GM18867 (cell line): ENCODE results near the gene PAX2.

Experiments
- ATAC-seq: cut with Tn5 transposase; IDR thresholded peaks from one replicate; pipeline ENCODE4 v1.9.1; 2021; ENCODE audit warnings: mild to moderate bottlenecking, moderate library complexity; ENCODE audit not compliant: unreplicated experiment

The PAX2 gene

DNA sequence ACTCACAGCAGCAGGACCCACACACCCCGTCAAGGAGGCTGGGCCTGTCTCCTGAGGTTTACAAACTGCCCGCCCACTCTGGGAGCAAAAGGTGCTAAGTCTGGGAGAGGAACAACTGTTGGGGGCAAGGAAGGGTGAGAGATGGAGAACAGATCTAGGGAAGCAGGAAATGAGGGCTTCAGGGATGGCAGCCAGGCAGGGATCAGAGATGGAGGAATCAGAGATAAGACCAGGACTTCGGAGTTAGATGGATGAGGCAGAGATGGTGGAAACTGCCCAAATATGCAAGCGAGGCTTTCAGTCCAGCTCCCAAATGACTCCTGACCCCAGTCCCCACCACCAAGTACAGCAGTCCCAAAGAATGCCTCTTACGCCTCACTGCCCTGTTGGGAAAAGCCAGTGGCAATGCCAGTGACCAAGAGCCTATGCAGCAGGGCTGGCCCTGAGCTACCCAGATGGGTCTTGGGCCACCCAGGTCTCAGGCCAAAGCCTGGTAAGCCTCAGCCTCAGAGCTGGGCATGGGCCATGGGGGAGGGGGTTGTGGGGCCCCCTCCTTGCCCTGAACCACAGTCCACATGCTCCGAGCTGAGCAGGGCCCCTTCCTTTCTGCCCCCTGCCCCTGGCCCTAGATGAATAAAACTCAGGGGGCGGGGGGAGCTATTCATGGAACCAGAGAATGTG, 127.9 kb downstream of the PAX2 start:
- no peak for ATAC-seq

DNA sequence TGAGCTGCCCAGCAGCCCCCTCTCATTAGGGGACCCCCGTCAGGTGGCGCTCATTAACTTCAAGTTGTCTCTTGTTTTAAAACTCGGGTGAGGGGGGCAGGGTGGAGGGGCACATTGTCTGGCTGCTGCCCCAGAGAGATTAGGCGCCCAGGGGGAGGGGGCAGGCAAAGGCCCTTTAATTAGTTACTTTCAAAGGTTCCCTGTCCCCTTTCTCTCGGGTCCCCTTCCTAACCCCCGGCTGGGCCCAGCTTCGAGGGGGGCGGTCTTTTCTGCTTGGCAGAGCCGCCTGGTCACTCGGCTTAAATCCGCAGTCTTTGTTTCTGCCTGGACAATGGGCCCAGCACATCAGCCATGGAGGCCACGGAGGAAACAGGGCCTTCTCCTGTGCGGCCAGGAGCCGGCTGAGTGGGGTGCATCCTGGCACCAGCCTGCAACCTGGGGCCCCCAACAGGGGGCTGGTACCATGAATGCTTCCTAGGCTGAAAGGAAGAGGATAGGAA, 128.5 kb downstream of the PAX2 start:
- no peak for ATAC-seq

DNA sequence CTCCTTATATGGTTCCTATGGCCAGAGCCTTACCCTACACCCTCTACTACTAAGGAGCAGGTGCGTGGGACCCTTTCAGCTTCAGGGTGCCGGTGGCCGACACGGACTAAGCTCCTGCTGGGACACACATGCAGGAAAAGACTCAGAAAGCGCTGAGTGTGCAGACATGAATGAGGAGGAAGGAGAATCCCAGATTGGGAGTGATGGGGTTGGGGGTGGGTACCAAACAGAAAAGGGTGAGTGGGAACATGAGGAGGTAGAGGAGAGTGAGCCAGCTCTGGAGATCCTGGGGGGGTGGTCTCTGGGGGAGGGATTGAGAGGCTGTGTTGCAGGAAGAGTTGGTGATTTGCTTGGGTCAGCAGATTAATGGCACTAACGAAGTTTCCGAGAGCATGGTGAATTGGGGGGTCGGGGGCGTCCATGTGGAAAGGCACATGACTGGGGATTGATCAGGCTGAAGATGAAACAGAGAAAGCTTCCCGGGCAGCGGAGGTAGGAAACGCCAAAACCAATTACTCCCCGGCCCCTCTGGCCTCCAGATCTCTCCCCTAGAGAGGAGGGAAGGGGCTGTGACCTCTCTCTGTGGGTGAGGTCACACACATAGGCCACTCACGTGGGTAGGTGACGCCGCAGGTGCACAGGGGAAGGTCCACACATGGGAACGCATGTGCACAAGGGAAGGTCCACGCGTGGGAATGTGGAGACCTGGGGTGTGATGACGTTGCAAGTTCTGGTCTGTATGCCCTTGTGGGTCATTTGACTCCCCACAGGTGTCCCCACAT, 129.5 kb downstream of the PAX2 start:
- no peak for ATAC-seq

DNA sequence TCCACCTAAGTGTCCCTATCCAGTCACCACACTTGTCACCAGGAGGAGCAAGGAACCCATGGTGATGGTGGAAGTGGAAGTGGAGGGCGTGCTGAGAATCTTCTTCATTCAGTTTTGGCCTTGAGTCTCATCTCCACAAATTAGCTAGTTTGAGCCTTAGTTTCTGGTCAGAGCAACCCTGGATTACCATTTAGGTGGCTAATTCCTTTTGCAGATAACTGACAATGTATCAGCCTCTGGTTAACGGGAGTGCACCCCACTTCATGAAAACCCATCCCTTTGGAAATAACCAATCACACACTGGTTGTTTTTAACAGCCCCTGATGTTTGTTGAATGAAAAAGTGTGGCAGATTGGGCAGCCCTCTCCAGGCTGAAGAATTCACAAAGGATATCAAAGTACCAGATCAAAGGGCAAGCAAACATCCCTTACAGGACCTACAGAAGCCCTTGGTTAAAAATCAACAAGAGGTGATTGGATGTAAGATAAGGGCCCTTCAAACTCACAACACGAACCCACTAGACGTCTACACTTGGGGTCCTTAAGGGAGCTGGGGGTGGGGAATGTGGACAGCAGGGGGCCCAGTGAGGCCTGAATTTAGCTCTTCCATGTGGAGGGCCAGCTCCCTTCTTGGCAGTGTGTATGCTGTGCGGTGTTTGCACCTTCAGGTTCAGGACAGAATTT, 130.2 kb downstream of the PAX2 start:
- ATAC-seq: no peak

DNA sequence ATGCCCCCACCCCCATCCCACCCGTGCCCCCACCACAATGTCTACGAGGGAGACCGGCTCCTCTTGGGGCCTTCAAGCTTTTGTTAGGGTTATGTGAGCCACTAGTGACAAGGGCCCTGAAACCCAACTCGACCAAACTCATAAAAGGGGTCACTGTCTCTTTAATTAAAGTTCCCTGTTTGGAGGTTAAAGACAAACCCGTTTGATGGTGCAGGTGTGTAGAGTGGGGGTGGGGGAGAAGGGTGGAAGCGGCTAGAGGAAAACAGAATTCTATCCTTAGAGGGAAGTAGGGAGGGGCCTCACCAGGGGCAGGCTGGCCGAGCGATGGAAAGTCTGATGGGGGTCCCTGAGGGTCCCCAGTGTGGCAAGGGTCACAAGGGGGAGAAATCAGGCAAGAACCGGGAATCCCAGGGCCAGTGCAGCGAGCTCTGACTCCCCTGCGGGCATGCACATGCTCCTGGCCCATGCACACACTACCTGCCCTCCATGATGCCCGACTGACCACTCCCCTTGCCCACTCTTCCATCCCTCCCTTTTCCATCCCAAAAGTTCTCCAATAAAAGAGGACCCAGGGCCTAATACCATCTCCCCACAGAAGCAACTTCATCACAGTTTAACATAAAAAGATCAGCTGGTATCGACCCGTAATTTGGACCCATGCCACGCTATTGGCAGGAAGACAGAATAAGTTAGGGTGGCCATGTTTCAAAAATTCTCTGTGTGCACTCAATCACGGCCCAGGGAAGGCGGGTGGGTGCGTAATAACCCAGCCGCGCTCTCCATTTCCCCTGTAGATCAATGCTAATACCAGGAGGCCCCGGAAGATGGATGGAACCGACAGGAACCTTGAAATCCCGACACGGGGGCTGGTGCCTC, 131.4 kb downstream of the PAX2 start:
- no peak for ATAC-seq

DNA sequence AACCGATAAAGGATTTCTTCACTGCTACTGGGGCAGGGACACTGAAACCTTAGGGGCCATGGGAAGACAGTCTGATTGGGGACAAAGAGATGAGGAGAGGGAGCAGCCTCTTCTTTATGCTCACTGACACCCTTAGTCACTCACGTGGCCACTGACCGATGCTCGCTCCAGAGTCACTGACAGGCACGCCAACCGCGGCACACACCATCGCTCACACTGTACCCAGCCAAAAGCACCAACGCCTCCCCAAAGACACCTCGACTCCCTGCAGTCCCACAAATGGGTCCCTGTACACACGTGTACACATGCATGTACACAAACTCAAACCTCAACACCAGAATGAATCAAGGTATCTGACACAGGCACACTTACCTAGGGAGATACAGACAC, 132.1 kb downstream of the PAX2 start:
- ATAC-seq: no peak

DNA sequence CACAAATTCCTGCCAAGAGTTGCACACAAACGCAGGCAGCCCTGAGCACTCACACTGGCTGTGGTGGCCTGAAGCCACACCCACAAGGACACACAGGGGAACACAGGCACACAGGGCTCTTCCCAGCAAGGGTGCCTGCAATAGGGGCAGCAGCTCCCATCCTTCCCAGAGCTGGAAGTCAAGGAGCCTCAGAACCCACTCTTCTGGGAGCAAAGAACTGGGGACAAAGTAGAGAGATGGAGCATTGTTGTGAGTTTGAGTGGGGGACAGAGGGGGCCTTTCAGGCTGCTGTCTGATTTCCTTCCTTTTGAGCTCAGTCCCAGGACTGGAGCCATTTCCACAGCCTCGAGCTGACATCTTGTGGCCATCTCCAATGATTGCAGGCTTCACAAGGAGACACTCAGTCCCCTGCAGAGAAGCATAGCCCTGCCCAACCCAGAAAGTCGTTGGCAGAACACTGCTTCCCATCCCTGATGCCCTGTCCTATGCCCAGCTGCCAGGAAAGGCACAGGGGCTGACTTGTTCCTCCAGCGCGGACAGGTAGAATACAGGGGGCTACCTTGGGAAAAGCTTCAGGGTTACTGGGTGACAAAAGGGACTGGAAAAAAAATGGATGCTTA, 133.0 kb downstream of the PAX2 start:
- ATAC-seq: no peak
